Osteoblast (primary cell): Measurements from ENCODE around the gene CARD9. TPM values are rescaled to one million over a fixed set of nuclear protein-coding genes. Genes with fewer than 3 reads are reported as not detected.
"Not testable (repeated sequence)": the region's sequence is repeated elsewhere in the genome, so short reads cannot be mapped to it uniquely, and the experiment has no call there.

ENCODE experiments used
- DNase-seq: peaks from one replicate; pipeline ENCODE4 v3.0.0; 2011; ENCODE audit warnings: low spot score, mixed read lengths; ENCODE audit not compliant: insufficient read length; ENCODE audit errors: missing footprints
- H2AFZ ChIP-seq: 2 replicates; pipeline ENCODE4 v1.6.0; 2011; ENCODE audit warnings: mild to moderate bottlenecking, low read length
- H3K27ac ChIP-seq: 2 replicates; pipeline ENCODE4 v1.5.1; 2011; ENCODE audit warnings: mild to moderate bottlenecking, low read depth, low read length, moderate library complexity
- H3K27me3 ChIP-seq: 2 replicates; pipeline ENCODE4 v1.6.0; 2012; ENCODE audit warnings: mild to moderate bottlenecking, control low read depth, inconsistent platforms, low read length, moderate library complexity; ENCODE audit not compliant: insufficient read depth
- H3K36me3 ChIP-seq: 2 replicates; pipeline ENCODE4 v1.5.1; 2011; ENCODE audit warnings: mild to moderate bottlenecking, low read length, control low read depth, moderate library complexity; ENCODE audit not compliant: insufficient read depth
- H3K4me1 ChIP-seq: 2 replicates; pipeline ENCODE4 v1.5.1; 2011; ENCODE audit warnings: mild to moderate bottlenecking, low read length, control low read depth, moderate library complexity; ENCODE audit not compliant: insufficient read depth
- H3K4me2 ChIP-seq: 2 replicates; pipeline ENCODE4 v1.6.0; 2011; ENCODE audit warnings: mild to moderate bottlenecking, low read length; ENCODE audit not compliant: insufficient read depth
- H3K4me3 ChIP-seq: fragments of 200-600 bp; sonication (generic); 3 replicates; pipeline ENCODE4 v1.5.1; 2012; ENCODE audit warnings: mild to moderate bottlenecking, low read length, inconsistent platforms; ENCODE audit not compliant: insufficient read depth
- H3K79me2 ChIP-seq: 2 replicates; pipeline ENCODE4 v1.6.0; 2012; ENCODE audit warnings: mild to moderate bottlenecking, low read length, control low read depth, inconsistent platforms; ENCODE audit not compliant: insufficient read depth
- H3K9me3 ChIP-seq: 2 replicates; pipeline ENCODE4 v1.5.1; 2011; ENCODE audit warnings: low read depth, low read length, control low read depth
- H4K20me1 ChIP-seq: 2 replicates; pipeline ENCODE4 v1.6.0; 2012; ENCODE audit warnings: mild to moderate bottlenecking, low read length, control low read depth; ENCODE audit not compliant: insufficient read depth
- total RNA-seq: library from RNA; depleted of rRNA; stranded (reverse); fragments of >200 nt; gene quantifications from 2 replicates; pipeline ENCODE4 v1.2.3, GENCODE V29; 2012
- TF ChIP-seq, protein P1 (sequence below): IDR thresholded peaks from 2 replicates; pipeline ENCODE4 v1.5.1; 2011; ENCODE audit warnings: mild to moderate bottlenecking, low read depth, low read length, moderate library complexity; ENCODE audit errors: extremely low read depth

Gene CARD9
- total RNA-seq, 1 donor, result 5.1 TPM

DNA sequence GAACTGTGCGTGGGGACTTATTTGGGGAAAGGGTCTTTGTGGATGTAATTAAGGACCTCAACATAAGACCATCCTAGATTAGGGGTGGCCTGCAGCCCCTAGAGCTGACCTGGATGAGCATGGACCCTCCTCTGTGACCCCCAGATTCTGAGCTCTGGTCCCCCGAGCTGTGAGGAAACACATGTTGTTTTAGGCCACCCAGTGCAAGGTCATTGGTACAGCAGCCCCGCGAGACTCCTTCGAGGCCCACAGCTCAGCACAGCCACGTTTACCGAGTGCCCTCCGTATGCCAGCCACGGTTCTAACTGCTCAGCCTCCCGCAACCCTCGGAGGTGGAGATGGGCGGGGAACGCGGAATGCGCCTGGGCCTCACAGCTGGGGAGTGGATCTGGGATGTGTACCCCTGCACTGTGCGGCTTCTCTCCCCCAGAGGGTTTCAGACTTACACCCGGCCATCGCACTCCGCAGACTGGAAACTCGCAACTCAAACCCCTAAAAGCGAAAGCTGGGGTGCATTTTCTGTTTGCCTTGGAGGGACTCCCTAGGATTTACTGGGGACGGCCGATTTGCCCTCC, 50.6 kb downstream of the CARD9 start:
- TF ChIP-seq, protein P1, sequence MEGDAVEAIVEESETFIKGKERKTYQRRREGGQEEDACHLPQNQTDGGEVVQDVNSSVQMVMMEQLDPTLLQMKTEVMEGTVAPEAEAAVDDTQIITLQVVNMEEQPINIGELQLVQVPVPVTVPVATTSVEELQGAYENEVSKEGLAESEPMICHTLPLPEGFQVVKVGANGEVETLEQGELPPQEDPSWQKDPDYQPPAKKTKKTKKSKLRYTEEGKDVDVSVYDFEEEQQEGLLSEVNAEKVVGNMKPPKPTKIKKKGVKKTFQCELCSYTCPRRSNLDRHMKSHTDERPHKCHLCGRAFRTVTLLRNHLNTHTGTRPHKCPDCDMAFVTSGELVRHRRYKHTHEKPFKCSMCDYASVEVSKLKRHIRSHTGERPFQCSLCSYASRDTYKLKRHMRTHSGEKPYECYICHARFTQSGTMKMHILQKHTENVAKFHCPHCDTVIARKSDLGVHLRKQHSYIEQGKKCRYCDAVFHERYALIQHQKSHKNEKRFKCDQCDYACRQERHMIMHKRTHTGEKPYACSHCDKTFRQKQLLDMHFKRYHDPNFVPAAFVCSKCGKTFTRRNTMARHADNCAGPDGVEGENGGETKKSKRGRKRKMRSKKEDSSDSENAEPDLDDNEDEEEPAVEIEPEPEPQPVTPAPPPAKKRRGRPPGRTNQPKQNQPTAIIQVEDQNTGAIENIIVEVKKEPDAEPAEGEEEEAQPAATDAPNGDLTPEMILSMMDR, result no peak
- no peak for DNase-seq
- H2AFZ ChIP-seq, result no peak overlapping the region

DNA sequence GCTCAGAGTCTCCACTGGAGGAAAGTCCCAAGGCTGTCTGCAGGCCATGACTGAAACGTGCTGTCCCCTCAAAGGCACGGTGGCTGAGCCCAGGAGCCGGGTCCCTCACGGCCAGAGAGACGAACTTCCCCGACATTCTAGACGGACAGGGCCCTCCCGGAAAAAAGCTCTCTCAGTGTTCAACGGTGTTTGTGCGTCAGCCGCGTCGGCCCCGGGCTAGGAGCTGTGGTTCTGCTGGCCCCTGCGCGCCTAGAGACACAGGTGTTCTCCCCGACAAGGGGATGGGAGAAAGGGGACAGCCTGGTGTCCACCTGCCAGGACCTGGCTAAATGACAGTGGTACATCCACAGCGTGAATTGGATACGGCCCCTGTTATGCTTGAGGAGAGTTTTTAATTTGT, 51.9 kb downstream of the CARD9 start:
- Histone ChIP-seq H4K20me1 (no peaks in the 10 kb centered on the region), H3K36me3 (no peaks in the 10 kb centered on the region), H3K9me3 (peaks cover 3% of the 10 kb centered on the region), H3K27me3 (no peaks in the 10 kb centered on the region), H3K27ac (no peak overlapping the region), H3K79me2 (no peaks in the 10 kb centered on the region), H3K4me2 (no peak overlapping the region), H3K4me1 (peaks cover 9% of the 10 kb centered on the region), H3K4me3 (no peak overlapping the region), H2AFZ (no peak overlapping the region)
- TF ChIP-seq, protein P1, result no peak
- DNase-seq, result no peak

More for the DNA sequence above, 50.6 kb downstream of the CARD9 start:
- H3K4me1 ChIP-seq, result peaks cover 15% of the 10 kb centered on the region
- no peaks in the 10 kb centered on the region for H4K20me1 ChIP-seq
- H3K27me3 ChIP-seq, result no peaks in the 10 kb centered on the region
- H3K4me2 ChIP-seq, result no peak overlapping the region
- H3K27ac ChIP-seq, result no peak overlapping the region
- H3K9me3 ChIP-seq, result peaks cover 3% of the 10 kb centered on the region
- no peak overlapping the region for H3K4me3 ChIP-seq
- no peaks in the 10 kb centered on the region for H3K36me3 ChIP-seq
- peaks cover under 1% of the 10 kb centered on the region for H3K79me2 ChIP-seq

DNA sequence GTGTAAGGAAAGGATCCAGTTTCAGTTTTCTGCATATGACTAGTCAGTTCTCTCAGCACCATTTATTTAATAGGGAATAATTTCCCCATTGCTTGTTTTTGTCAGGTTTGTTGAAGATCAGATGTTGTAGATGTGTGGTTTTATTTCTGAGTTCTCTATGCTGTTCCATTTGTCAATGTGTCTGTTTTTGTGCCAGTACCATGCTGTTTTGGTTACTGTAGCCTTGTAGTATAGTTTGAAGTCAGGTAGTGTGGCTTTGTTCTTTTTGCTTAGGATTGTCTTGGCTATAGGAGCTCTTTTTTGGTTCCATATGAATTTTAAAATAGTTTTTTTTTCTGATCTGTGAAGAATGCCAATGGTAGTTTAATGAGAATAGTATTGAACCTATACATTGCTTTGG, 52.5 kb downstream of the CARD9 start:
- not testable (repeated sequence) for H3K27ac ChIP-seq, DNase-seq, H2AFZ ChIP-seq, H3K4me2 ChIP-seq, H3K4me3 ChIP-seq, H3K27me3 ChIP-seq, H3K36me3 ChIP-seq, H4K20me1 ChIP-seq, H3K9me3 ChIP-seq, H3K4me1 ChIP-seq, H3K79me2 ChIP-seq

DNA sequence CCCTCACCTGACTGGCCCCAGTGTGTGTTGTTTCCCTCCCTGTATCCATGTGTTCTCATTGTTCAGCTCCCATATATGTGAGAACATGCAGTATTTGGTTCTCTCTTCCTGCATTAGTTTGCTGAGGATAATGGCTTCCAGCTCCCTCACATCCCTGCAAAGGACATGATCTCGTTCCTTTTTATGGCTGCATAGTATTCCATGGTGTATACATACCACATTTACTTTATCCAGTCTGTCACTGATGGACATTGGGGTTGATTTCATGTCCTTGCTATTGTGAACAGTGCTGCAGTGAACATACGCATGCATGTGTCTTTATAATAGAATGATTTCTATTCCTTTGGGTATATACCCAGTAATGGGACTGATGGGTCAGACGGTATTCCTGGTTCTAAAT, 53.5 kb downstream of the CARD9 start:
- not testable (repeated sequence) for H4K20me1 ChIP-seq, H3K4me2 ChIP-seq, H3K4me3 ChIP-seq, H3K27ac ChIP-seq, H3K79me2 ChIP-seq, H3K9me3 ChIP-seq, DNase-seq, H3K36me3 ChIP-seq, H3K27me3 ChIP-seq, H3K4me1 ChIP-seq, H2AFZ ChIP-seq

DNA sequence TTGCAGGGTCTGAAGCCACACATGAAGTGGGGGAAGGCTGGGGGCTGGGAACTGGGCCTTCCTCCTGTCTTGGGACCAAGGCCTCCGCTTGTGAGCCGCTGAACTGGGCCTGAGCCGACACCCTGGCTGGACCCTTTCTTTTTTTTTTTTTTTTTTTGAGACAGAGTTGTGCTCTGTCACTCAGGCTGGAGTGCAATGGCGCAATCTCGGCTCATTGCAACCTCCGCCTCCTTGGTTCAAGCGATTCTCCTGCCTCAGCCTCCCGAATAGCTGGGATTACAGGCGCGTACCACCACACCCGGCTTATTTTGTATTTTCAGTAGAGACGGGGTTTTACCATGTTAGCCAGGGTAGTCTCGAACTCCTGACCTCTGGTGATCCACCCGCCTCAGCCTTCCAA, 54.2 kb downstream of the CARD9 start:
- H3K4me3 ChIP-seq, H3K9me3 ChIP-seq, H3K4me1 ChIP-seq, H3K4me2 ChIP-seq, H2AFZ ChIP-seq, H4K20me1 ChIP-seq, H3K79me2 ChIP-seq, H3K27ac ChIP-seq, H3K27me3 ChIP-seq, H3K36me3 ChIP-seq, DNase-seq: not testable (repeated sequence)
